Endothelial cell of umbilical vein (primary cell): ENCODE results near the gene ADRA2A. TPM values are rescaled to one million over a fixed set of nuclear protein-coding genes. Genes with fewer than 3 reads are reported as not detected.

Experiments
- BruUV-seq: library from RNA; stranded (reverse); fragments of 400-500 nt; replicated peaks from 2 replicates; lab custom pipeline; 2021; lab: Mats Ljungman, UMichigan
- CTCF ChIA-PET: fragments of 300-600, 350-600 bp; sonication (Branson Sonifier 250); formaldehyde crosslinking; loops from one replicate; lab custom pipeline; 2021; ENCODE audit warnings: antibody characterized with exemption, inconsistent platforms; lab: Charles Lee
- POLR2A ChIA-PET: fragments of 300-600, 350-600 bp; sonication (Branson Sonifier 250); formaldehyde crosslinking; loops from one replicate; lab custom pipeline; 2021; ENCODE audit warnings: antibody characterized with exemption, inconsistent platforms; lab: Charles Lee
- DNase-seq: peaks from one replicate; pipeline ENCODE4 v3.0.0-alpha.2; 2011; ENCODE audit warnings: low read depth, low spot score
- FAIRE-seq: peaks from 2 replicates; lab custom pipeline; 2011; peaks lifted over from hg19 to GRCh38; lab: Jason Lieb, UNC
- H2AFZ ChIP-seq: 2 replicates; pipeline ENCODE4 v1.6.0; 2012; ENCODE audit warnings: low read depth, low read length, control low read depth, inconsistent platforms
- H3K27ac ChIP-seq: 2 replicates; pipeline ENCODE4 v1.5.1; 2011; ENCODE audit warnings: low read depth, mild to moderate bottlenecking, control low read depth, low read length, moderate library complexity; ENCODE audit not compliant: insufficient read depth
- H3K27me3 ChIP-seq, 2 experiments: 2 replicates each; pipeline versions ENCODE4 v1.6.0 to v1.6.1; 2011; ENCODE audit warnings: low read length in 2 of 2, mixed read lengths in 1 of 2; ENCODE audit not compliant: control insufficient read depth in 2 of 2, insufficient read depth in 2 of 2
- H3K36me3 ChIP-seq, 2 experiments: 2 replicates in 1 of 2; 3 replicates in 1 of 2; pipeline ENCODE4 v1.5.1; 2011; ENCODE audit warnings: low read length in 2 of 2, mild to moderate bottlenecking in 1 of 2, moderate library complexity in 1 of 2; ENCODE audit not compliant: control insufficient read depth in 2 of 2, insufficient read depth in 2 of 2; ENCODE audit errors: extremely low read depth in 1 of 2
- H3K4me1 ChIP-seq: 3 replicates; pipeline ENCODE4 v1.5.1; 2011; ENCODE audit warnings: mild to moderate bottlenecking, low read length; ENCODE audit not compliant: control insufficient read depth, insufficient read depth; ENCODE audit errors: extremely low read depth
- H3K4me2 ChIP-seq: 2 replicates; pipeline ENCODE4 v1.6.1; 2011; ENCODE audit warnings: low read length, control low read depth, mixed read lengths; ENCODE audit not compliant: insufficient read depth
- H3K4me3 ChIP-seq, 3 experiments: fragments of 200-600 bp in 1 of 3; sonication (generic), shearing (Covaris generic) in 1 of 3; replicated peaks in 1 of 3; 2 replicates each; pipeline ENCODE4 v1.5.1; 2011 to 2016; ENCODE audit warnings: control low read depth in 3 of 3, low read length in 3 of 3, mild to moderate bottlenecking in 2 of 3, inconsistent platforms in 1 of 3, low read depth in 1 of 3, moderate library complexity in 1 of 3; ENCODE audit not compliant: insufficient read depth in 1 of 3
- H3K79me2 ChIP-seq: 2 replicates; pipeline ENCODE4 v1.6.0; 2012; ENCODE audit warnings: low read length, inconsistent platforms; ENCODE audit not compliant: control insufficient read depth, insufficient read depth
- H3K9ac ChIP-seq: replicated peaks from 2 replicates; pipeline ENCODE3; 2011; ENCODE audit warnings: low read length, control low read depth; ENCODE audit not compliant: insufficient read depth; ENCODE audit errors: extremely low read depth
- H3K9me1 ChIP-seq: replicated peaks from 3 replicates; pipeline ENCODE4 v1.6.0; 2011; ENCODE audit warnings: mild to moderate bottlenecking, low read length; ENCODE audit not compliant: control insufficient read depth, insufficient read depth; ENCODE audit errors: extremely low read depth
- H3K9me3 ChIP-seq: replicated peaks from 2 replicates; pipeline ENCODE4 v1.5.1; 2012; ENCODE audit warnings: low read length, inconsistent platforms; ENCODE audit not compliant: control insufficient read depth, insufficient read depth
- H4K20me1 ChIP-seq: replicated peaks from 2 replicates; pipeline ENCODE3; 2011; ENCODE audit warnings: mild to moderate bottlenecking, low read length; ENCODE audit not compliant: control insufficient read depth, insufficient read depth; ENCODE audit errors: extremely low read depth
- CTCF ChIP-seq, 2 donors: IDR thresholded peaks; 1 replicate in 1 of 2; 2 replicates in 1 of 2; pipeline ENCODE4 v1.5.1; 2011; ENCODE audit warnings: low read length in 2 of 2, mild to moderate bottlenecking in 2 of 2, moderate library complexity in 2 of 2, control low read depth in 1 of 2, inconsistent platforms in 1 of 2, low read depth in 1 of 2; ENCODE audit not compliant: insufficient read depth in 1 of 2; ENCODE audit errors: extremely low read depth in 1 of 2
- EZH2 ChIP-seq: IDR thresholded peaks from 2 replicates; pipeline ENCODE4 v1.6.1; 2012; ENCODE audit warnings: borderline replicate concordance, low read depth, mild to moderate bottlenecking, moderate library complexity, low read length, inconsistent platforms; ENCODE audit not compliant: severe bottlenecking
- FOS ChIP-seq: IDR thresholded peaks from 2 replicates; pipeline ENCODE4 v1.6.1; 2011; ENCODE audit warnings: mild to moderate bottlenecking, low read length, moderate library complexity, borderline replicate concordance; ENCODE audit not compliant: insufficient read depth
- GATA2 ChIP-seq: IDR thresholded peaks from 2 replicates; pipeline ENCODE4 v1.7.0; 2011; ENCODE audit warnings: low read depth, mild to moderate bottlenecking, moderate library complexity, mixed read lengths, low read length; ENCODE audit not compliant: insufficient read length, insufficient read depth
- JUN ChIP-seq: IDR thresholded peaks from 2 replicates; pipeline ENCODE4 v1.6.1; 2011; ENCODE audit warnings: borderline replicate concordance, low read depth; ENCODE audit not compliant: insufficient read length, insufficient read depth
- MAX ChIP-seq: IDR thresholded peaks from 2 replicates; pipeline ENCODE4 v1.6.1; 2011; ENCODE audit not compliant: insufficient read depth, insufficient read length
- MYC ChIP-seq: IDR thresholded peaks from one replicate; pipeline ENCODE4 v1.6.1; 2011; ENCODE audit warnings: mild to moderate bottlenecking, low read depth, low read length
- POLR2A ChIP-seq: IDR thresholded peaks from 2 replicates; pipeline ENCODE4 v1.6.1; 2012; ENCODE audit warnings: low read depth, mild to moderate bottlenecking, control low read depth, low read length
- POLR2AphosphoS5 ChIP-seq: IDR thresholded peaks from 2 replicates; pipeline ENCODE4 v1.6.1; 2012; ENCODE audit warnings: low read depth, mild to moderate bottlenecking, control low read depth, low read length, moderate library complexity; ENCODE audit not compliant: insufficient read depth
- dilution Hi-C: fragments of 300-500 bp; cut with MboI; formaldehyde crosslinking; loops from one replicate; pipeline ENCODE4 v1.15.0; 2019; ENCODE audit warnings: low sequenced_read_pairs; ENCODE audit not compliant: extremely low pct_ligation_motif_present
- intact Hi-C: fragments of 100-400 bp; cut with micrococcal nuclease; formaldehyde crosslinking; loops from one replicate; pipeline ENCODE4 v1.10.0; 2022
- polyA plus RNA-seq, 4 experiments: library from polyadenylated mRNA; depleted of rRNA in 3 of 4; stranded (reverse) in 3 of 4; unstranded in 1 of 4; fragments of >200 nt; gene quantifications; 2 replicates each; pipeline versions ENCODE4 v1.2.1 to v1.2.3, GENCODE V29; 2011 to 2012; ENCODE audit warnings: missing spikeins in 1 of 4
- total RNA-seq: library from RNA; stranded (reverse); gene quantifications from 2 replicates; pipeline ENCODE4 v1.2.3, GENCODE V29; 2021

The ADRA2A gene
- total and polyA plus RNA-seq, 2 donors (not counting 3 experiments of a cell fraction or from before 2014, with no cell fraction given), result 0.03 TPM; not detected in 1

GRCh38 chr10:111116762-111117445 is 40.1 kb downstream of the ADRA2A start:
- BruUV-seq, result no TSS peak
- CTCF ChIA-PET, result no interaction called here
- Histone ChIP-seq H3K27ac (no peak overlapping the region), H2AFZ (no peak overlapping the region), H3K27me3 (no peaks in the 10 kb centered on the region), H3K9me3 (no peaks in the 10 kb centered on the region), H3K4me3 (no peak overlapping the region), H3K4me2 (no peak overlapping the region), H4K20me1 (no peaks in the 10 kb centered on the region), H3K79me2 (no peaks in the 10 kb centered on the region), H3K9ac (no peak overlapping the region), H3K4me1 (no peaks in the 10 kb centered on the region), H3K9me1 (no peaks in the 10 kb centered on the region), H3K36me3 (no peaks in the 10 kb centered on the region)
- TF ChIP-seq MYC, result no peak
- no peak for TF ChIP-seq POLR2A
- TF ChIP-seq JUN, result no peak
- TF ChIP-seq GATA2, result no peak
- TF ChIP-seq FOS, result no peak
- TF ChIP-seq CTCF (IDR thresholded peaks at IDR 0.05; ENCODE audit: extremely low read depth in 1 of 2, insufficient read depth in 1 of 2, low read depth in 1 of 2, low read length in 2 of 2), result no peak
- TF ChIP-seq POLR2AphosphoS5, result no peak
- TF ChIP-seq MAX, result no peak
- TF ChIP-seq EZH2, result no peak
- POLR2A ChIA-PET, result no interaction called here
- dilution Hi-C loops (no loop called here), intact Hi-C loops (no loop called here)
- no peak for DNase-seq
- no peak for FAIRE-seq
